Effector memory CD4-positive, alpha-beta T cell (primary cell): ENCODE measurements around the gene MTR.
"Not testable (repeated sequence)": the region's sequence is repeated elsewhere in the genome, so short reads cannot be mapped to it uniquely, and the experiment has no call there.

Experiments used
- DNase-seq, 3 donors: peaks; one replicate each; pipeline ENCODE4 v3.0.0-alpha.2; 2020
- H3K27ac ChIP-seq: 2 replicates; pipeline ENCODE4 v1.7.0; 2013; ENCODE audit warnings: mild to moderate bottlenecking, low read length, moderate library complexity; ENCODE audit not compliant: insufficient read depth, poor library complexity, severe bottlenecking
- H3K27me3 ChIP-seq: replicated peaks from 2 replicates; pipeline ENCODE4 v1.7.0; 2013; ENCODE audit warnings: mild to moderate bottlenecking, low read length; ENCODE audit not compliant: insufficient read depth, control insufficient read depth, poor library complexity, severe bottlenecking
- H3K36me3 ChIP-seq: 2 replicates; pipeline ENCODE4 v1.7.0; 2013; ENCODE audit warnings: mild to moderate bottlenecking, low read length, moderate library complexity; ENCODE audit not compliant: control insufficient read depth, insufficient read depth
- H3K4me1 ChIP-seq: 2 replicates; pipeline ENCODE4 v1.7.0; 2013; ENCODE audit warnings: low read length, mild to moderate bottlenecking; ENCODE audit not compliant: control insufficient read depth, insufficient read depth, poor library complexity, severe bottlenecking
- H3K4me3 ChIP-seq: 2 replicates; pipeline ENCODE4 v1.7.0; 2013; ENCODE audit warnings: low read length, low read depth, mild to moderate bottlenecking; ENCODE audit not compliant: insufficient read depth, poor library complexity, severe bottlenecking
- H3K9me3 ChIP-seq: 2 replicates; pipeline ENCODE4 v1.7.0; 2013; ENCODE audit warnings: mild to moderate bottlenecking, low read length, moderate library complexity; ENCODE audit not compliant: control insufficient read depth

The MTR gene

DNA sequence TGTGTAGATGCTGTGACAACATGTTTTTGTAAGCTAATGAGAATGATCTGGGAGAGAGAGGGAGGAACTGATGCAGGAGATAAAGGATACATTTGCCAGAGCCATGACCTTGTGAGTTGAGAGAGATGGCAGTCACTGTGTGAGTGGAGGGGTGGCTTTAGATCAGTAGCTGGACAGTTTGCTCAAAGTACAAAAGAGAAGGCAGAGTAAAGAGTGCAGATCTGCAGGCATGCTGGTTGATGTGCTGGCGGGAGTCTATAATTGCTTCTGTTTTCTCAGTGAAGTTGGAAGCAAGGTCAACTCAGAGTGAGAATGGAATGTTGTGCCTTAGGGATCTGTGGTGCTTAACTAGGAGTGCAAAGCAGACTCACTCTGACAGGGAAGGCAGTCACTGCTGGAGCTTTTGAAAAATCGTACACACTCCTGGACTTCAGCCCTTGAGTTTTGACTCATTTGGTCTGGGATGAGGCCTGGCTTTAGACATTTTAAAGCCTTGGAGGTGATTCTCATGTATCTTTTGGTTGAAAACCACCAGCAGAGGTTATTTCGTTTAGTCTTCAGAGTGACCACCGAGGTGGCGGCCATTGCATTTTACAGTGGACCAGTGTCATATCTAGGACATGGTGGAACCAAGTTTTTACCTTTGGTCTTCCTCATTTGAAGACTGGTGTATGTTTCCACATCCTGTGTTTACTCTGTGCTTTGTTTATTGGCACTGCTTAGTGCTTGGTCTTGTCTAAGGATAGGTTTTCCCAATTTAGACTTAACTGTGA is 49.6 kb downstream of the MTR start:
- Histone ChIP-seq H3K9me3 (no peaks in the 10 kb centered on the region), H3K27me3 (no peaks in the 10 kb centered on the region), H3K36me3 (peaks cover 20% of the 10 kb centered on the region), H3K27ac (no peak overlapping the region), H3K4me3 (no peak overlapping the region), H3K4me1 (no peaks in the 10 kb centered on the region)
- no peak for DNase-seq

DNA sequence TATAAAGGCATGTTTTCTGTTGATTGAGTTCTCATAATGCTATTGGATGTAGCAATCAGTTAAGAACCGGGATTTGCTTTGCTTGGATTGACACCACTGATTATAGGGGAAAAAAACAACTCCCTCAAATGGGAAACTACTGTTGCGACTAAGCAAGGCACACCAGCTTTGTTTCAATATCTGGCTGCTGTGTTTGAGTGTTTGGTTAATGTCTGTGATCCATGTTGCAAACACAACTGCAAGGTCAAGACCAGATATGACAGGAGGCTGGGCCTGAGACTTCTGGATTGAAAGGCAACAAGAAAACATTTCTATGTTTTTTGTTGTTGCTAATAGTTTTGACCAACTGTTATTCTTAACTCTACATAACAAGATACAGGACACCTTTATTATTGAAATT is 50.7 kb downstream of the MTR start:
- H3K27ac ChIP-seq: no peak overlapping the region
- H3K27me3 ChIP-seq: no peaks in the 10 kb centered on the region
- no peaks in the 10 kb centered on the region for H3K4me1 ChIP-seq
- DNase-seq: no peak
- H3K9me3 ChIP-seq: no peaks in the 10 kb centered on the region
- peaks cover 13% of the 10 kb centered on the region for H3K36me3 ChIP-seq
- no peak overlapping the region for H3K4me3 ChIP-seq

DNA sequence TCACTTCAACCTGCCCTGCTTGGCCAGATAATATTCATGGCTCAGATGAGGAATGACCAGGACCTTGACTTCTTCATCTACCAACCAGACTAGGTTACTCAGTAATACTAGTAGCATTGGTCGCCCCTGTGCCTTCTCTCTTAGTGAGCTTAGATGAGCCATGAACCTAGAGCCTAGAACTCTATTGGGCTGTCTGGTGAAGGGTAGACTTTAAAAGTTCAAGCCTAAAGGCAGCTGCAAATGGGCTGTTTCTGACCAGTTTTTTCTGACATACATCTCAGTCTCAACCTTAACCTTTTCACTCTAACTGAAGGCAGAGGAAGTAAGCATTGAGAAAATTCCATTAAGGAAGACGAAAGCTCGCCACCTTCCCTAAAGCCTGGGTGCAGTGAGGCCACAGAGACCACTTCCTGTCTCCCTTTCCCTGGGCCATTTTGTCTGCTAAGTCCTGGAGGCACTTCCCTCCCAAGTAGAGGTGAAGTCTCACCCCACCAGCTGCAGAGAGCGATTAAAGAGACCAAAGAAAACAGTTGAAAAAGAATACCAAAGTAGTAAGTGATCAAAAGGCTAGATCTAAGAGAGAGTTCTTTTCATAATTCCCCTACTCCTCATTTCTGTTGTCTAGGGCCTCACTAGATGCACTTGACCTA is 53.3 kb downstream of the MTR start:
- peaks cover 25% of the 10 kb centered on the region for H3K36me3 ChIP-seq
- H3K9me3 ChIP-seq: no peaks in the 10 kb centered on the region
- H3K27me3 ChIP-seq: no peaks in the 10 kb centered on the region
- no peak for DNase-seq
- no peak overlapping the region for H3K4me3 ChIP-seq
- no peaks in the 10 kb centered on the region for H3K4me1 ChIP-seq
- H3K27ac ChIP-seq: no peak overlapping the region

DNA sequence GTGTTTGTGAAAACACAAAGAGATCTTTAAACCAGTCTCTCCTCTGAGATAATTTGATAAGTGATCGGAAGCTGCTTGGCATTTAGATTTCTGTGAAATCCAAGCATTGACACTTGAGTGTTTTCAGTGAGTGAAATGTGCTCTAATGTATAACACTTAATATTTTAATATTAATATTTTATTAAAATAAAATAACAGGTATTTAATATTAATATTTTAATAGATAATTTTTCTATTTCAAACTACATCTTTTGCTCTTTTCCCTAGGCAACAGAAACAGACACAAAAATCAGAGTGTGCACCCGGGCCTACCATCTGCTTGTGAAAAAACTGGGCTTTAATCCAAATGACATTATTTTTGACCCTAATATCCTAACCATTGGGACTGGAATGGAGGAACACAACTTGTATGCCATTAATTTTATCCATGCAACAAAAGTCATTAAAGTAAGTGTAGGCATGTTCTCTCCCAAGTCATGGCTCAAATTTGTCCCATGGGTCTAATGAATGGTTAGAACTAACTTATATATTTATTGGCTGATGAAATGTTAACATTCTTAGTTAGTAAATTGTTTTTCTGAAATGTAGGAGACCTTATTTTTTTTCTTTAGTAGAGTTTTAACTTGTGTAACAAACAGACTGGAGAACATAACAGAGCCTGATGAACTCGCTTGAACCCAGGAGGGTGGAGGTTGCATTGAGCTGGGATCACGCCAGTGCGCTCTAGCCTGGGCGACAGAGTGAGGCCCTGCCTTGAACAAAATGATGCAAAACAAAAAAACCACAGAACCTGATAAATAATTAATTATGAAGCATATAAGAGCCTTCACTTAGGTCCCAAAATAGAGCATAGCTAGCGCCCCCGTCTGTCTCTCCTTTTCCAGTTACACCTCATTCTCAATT is 55.2 kb downstream of the MTR start:
- Histone ChIP-seq H3K9me3 (no peaks in the 10 kb centered on the region), H3K4me1 (no peaks in the 10 kb centered on the region), H3K27me3 (no peaks in the 10 kb centered on the region), H3K27ac (no peak overlapping the region), H3K4me3 (no peak overlapping the region), H3K36me3 (peaks cover 44% of the 10 kb centered on the region)
- DNase-seq: no peak

DNA sequence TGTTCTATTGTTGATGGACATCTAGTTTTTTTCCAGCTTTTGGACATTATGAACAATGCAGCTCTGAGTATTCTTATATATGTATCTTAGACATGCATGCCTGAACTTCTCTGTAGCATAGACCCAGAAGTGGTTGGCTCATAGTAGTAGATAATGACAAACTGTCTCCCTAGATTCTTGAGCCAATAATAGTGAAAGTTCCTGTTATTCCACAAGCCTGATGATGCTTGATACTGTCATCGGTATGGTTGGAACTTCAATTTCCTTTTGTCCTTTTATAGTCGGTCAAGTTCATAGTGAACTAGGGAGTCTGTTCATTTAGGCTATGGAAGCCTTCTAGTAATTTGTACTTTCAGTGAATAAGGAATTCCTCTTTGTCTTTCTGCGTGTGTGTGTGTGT is 56.8 kb downstream of the MTR start:
- peaks cover 47% of the 10 kb centered on the region for H3K36me3 ChIP-seq
- H3K27me3 ChIP-seq: no peaks in the 10 kb centered on the region
- DNase-seq: no peak
- H3K9me3 ChIP-seq: no peaks in the 10 kb centered on the region
- no peak overlapping the region for H3K4me3 ChIP-seq
- no peaks in the 10 kb centered on the region for H3K4me1 ChIP-seq
- no peak overlapping the region for H3K27ac ChIP-seq

DNA sequence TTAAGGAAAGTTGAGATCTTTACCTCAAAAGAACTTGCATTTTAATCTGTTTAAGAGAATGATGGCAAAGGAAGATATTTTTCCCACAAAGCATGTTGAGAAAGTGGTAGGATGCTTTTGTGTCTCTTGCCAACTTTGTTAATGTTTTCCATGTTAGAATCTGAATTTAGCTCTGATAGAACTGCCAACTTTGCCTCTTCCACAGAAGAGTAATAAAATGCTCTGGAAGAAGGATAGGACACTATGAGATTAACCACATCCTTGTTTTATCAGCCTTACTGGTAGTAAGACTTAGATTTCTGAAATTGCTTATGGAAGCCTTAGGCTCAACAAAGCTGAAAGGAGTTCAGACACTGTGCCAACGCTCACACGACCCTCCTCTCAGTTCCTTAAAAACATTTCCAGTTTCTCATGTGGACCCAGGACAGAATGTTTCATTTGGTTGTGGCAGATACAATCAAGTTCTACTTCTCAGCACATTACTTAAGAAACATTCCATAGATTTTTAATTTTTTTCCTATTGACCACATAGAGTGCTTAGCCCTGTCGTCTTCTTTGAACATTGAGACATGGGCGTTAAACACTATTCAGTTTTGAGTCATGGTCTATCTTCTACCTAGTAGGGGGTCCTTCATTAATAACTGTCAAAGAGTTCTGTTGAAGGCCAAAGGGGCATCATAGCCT is 59.0 kb downstream of the MTR start:
- peaks cover 65% of the 10 kb centered on the region for H3K36me3 ChIP-seq
- no peak for DNase-seq
- H3K27ac ChIP-seq: no peak overlapping the region
- H3K4me3 ChIP-seq: no peak overlapping the region
- H3K4me1 ChIP-seq: no peaks in the 10 kb centered on the region
- H3K27me3 ChIP-seq: no peaks in the 10 kb centered on the region
- H3K9me3 ChIP-seq: no peaks in the 10 kb centered on the region

DNA sequence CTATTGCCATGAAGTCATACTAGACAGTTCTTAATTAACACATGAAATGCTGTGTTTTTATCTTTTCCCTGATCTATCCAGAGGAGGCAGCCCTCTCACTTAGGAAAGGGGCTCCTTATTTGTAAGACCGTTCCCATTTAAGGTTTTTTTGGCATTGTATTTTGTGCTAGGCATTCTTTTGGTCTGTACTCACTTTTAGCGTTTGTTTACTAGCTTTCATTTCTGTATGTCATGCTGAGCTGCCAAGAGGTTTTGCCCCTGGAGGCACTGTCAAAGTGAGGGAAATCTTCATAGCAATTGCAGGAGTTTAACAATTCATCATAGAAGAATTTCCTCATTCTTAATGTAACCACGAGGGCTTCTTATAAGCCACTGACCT is 59.5 kb downstream of the MTR start:
- H3K27me3 ChIP-seq: no peaks in the 10 kb centered on the region
- H3K9me3 ChIP-seq: no peaks in the 10 kb centered on the region
- no peak for DNase-seq
- peaks cover 67% of the 10 kb centered on the region for H3K36me3 ChIP-seq
- no peaks in the 10 kb centered on the region for H3K4me1 ChIP-seq
- no peak overlapping the region for H3K4me3 ChIP-seq
- H3K27ac ChIP-seq: no peak overlapping the region

DNA sequence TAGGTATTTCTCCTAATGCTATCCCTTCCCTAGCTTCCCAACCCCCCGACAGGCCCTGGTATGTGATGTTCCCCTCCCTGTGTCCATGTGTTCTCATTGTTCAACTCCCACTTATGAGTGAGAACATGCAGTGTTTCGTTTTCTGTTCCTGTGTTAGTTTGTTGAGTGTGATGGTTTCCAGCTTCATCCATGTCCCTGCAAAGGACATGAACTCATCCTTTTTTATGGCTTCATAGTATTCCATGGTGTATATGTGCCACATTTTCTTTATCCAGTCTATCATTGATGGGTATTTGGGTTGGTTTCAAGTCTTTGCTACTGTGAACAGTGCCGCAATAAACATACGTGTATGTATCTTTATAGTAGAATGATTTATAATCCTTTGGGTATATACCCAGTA is 61.6 kb downstream of the MTR start:
- peaks cover 81% of the 10 kb centered on the region for H3K36me3 ChIP-seq
- not testable (repeated sequence) for H3K27me3 ChIP-seq, DNase-seq, H3K4me3 ChIP-seq, H3K27ac ChIP-seq, H3K9me3 ChIP-seq, H3K4me1 ChIP-seq

DNA sequence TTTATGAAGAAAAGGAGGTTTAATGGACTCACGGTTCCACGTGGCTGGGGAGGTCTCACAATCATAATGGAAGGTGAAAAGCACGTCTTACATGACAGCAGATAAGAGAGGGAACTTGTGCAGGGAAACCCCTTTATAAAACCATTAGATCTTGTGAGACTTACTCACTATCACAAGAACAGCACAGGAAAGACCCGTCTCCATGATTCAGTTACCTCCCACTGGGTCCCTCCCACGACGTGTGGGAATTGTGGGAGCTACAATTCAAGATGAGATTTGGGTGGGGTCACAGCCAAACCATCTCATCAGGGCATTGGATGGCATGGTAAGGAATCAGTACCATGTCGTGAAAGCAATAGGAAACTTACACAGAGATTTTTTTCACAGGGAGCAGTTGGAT is 63.1 kb downstream of the MTR start:
- peaks cover 79% of the 10 kb centered on the region for H3K36me3 ChIP-seq
- H3K4me1 ChIP-seq: no peaks in the 10 kb centered on the region
- H3K4me3 ChIP-seq: no peak overlapping the region
- no peak for DNase-seq
- H3K27ac ChIP-seq: no peak overlapping the region
- H3K27me3 ChIP-seq: no peaks in the 10 kb centered on the region
- H3K9me3 ChIP-seq: no peaks in the 10 kb centered on the region
